Subcutaneous adipose tissue (tissue), 4 donors: ENCODE data around the gene ELMO1. TPM values are rescaled to one million over a fixed set of nuclear protein-coding genes. Genes with fewer than 3 reads are reported as not detected.

Experiments
- total RNA-seq, 4 donors: library from RNA; depleted of rRNA; stranded (reverse); fragments of >200 nt; gene quantifications; one replicate each; pipeline ENCODE4 v1.1.0, GENCODE V29; 2016
- TF ChIP-seq, protein P1 (sequence below): fragments of 450-650 bp; IDR thresholded peaks from one replicate; pipeline ENCODE4 v1.5.1; 2016; ENCODE audit warnings: low read depth, mild to moderate bottlenecking, control low read depth, antibody characterized with exemption, moderate library complexity

The ELMO1 gene
- total RNA-seq, 4 donors from 2014 or later = 97.1 to 129 (median 126) TPM

DNA sequence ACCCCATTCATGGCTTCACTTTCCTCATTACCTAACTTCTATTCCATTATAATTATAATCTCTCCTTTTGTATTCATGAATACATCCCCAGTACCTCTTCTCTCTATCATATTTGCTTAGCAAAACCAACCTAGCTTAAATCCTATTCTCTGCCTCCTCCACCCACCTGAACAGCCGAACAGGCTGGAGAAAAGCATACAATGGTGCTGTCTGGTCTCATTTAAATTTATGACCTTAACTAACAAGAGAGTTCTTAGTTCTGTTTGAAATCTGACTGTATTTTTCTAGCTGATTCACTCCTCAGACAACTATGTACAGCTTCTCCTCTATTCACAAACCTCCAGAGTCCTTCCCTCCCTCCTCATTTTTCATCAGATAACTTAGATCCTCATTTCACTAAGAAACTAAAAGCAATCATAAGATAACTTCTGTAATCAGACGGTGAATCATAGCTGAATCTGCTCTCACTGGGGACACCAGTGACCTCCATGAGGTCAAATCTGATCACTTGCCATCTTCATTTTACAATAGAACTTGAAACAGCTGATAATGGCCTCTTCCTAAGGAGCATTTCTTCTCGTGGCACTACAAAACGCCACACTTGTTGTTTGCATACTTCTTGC lies 490.4 kb downstream of the ELMO1 start:
- TF ChIP-seq, protein P1, sequence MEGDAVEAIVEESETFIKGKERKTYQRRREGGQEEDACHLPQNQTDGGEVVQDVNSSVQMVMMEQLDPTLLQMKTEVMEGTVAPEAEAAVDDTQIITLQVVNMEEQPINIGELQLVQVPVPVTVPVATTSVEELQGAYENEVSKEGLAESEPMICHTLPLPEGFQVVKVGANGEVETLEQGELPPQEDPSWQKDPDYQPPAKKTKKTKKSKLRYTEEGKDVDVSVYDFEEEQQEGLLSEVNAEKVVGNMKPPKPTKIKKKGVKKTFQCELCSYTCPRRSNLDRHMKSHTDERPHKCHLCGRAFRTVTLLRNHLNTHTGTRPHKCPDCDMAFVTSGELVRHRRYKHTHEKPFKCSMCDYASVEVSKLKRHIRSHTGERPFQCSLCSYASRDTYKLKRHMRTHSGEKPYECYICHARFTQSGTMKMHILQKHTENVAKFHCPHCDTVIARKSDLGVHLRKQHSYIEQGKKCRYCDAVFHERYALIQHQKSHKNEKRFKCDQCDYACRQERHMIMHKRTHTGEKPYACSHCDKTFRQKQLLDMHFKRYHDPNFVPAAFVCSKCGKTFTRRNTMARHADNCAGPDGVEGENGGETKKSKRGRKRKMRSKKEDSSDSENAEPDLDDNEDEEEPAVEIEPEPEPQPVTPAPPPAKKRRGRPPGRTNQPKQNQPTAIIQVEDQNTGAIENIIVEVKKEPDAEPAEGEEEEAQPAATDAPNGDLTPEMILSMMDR = no peak

- TF ChIP-seq, protein P1 = no peak
Observed at GRCh38 chr7:36957620-36958019, 491.0 kb downstream of the ELMO1 start.

DNA sequence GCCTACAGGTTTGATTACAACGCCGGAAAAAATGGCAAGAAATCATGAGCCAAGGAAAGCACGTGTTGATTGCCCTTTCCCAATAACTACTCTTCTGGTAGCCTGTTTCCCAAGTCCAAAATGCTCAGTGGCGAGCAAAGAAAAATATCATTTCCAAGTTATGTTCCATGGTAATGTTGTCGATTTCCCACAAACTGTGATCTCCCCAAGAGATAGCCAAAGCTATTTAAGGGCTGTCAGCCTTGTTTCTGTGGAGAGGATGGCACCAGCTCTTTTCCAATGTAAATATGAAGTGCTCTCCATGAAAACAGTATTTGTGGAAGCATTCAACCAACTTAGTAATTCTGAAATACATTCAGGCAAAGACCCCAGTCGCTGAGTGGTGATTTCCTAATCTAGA lies 491.9 kb downstream of the ELMO1 start:
- TF ChIP-seq, protein P1 = no peak

- TF ChIP-seq, protein P1 = no peak
Observed at GRCh38 chr7:36955456-36956129, 493.1 kb downstream of the ELMO1 start.

DNA sequence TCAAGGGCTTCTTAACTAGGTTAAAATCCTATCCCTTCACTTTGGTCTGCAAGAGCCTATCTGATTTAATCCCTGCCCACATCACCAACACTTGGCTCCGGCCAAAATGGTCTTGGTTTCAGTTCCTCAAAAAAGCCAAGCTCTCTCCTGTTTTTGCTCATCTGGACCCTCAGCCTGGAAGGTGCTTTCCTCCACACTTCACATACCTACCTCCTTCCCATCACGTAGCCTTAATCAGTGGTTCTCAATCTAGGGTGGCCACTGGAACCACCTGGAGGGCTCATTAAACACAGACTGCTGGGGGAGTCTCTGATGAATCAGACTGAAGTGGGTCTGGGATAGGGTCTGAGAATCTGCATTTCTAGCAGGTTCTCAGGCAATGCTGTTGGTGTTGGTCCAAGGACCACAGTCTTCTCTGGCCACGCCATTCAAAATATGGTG lies 497.4 kb downstream of the ELMO1 start:
- TF ChIP-seq, protein P1 = no peak

DNA sequence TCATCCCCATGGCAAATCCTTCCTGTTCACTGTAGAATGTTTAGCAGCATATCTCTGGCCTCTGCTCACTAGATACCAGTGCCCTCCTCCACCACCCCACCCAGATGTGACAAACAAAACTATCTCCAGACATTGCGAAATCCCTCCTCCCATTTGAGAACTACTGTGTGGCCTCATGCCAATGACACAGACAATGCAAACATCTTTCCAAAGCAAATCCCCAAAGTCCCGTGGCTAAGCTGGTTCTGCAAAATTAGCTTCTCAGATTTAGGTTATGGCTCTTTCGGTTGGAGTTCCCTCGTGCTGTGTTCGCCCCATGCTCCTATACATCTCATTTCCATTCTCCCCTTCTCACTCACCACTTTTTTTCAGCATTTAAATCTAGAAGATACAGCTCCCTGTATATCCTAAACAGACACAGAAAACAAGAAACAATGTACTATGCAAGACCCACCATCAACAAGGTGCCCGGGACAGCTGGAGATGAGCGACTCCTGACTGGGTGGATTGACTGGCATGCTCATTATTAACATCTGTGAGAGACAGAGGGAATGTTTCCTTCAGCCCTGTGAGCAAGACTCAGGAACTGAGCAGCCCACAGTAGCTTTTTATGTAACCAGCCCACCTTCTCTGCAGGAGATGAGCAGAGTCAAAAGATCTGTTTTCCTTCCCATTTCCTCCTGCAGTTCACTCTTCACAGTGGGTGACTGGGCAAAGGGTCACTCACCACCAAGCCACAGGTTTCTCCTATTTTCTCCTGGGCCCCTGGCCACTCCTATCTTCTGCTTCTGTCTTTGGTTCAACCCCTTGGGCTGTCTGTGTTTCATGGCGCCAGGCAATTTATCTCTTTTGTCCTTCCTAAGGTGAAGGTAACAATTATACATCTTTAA lies 498.7 kb downstream of the ELMO1 start:
- TF ChIP-seq, protein P1 = no peak

- TF ChIP-seq, protein P1 = no peak
Observed at GRCh38 chr7:36946401-36946739, 502.3 kb downstream of the ELMO1 start.
